Lung microvascular endothelial cell (primary cell): ENCODE measurements around the gene ZNF280C. TPM values are rescaled to one million over a fixed set of nuclear protein-coding genes. Genes with fewer than 3 reads are reported as not detected.
"Not testable (repeated sequence)": the region's sequence is repeated elsewhere in the genome, so short reads cannot be mapped to it uniquely, and the experiment has no call there.

ENCODE experiments used
- DNase-seq, 2 donors: peaks; one replicate each; pipeline versions ENCODE4 v3.0.0 to v3.0.0-alpha.2; 2010; ENCODE audit warnings: low read depth in 2 of 2
- total RNA-seq: library from RNA; depleted of rRNA; stranded (reverse); fragments of >200 nt; gene quantifications from 2 replicates; pipeline ENCODE4 v1.2.1, GENCODE V29; 2014

Gene ZNF280C, protein sequence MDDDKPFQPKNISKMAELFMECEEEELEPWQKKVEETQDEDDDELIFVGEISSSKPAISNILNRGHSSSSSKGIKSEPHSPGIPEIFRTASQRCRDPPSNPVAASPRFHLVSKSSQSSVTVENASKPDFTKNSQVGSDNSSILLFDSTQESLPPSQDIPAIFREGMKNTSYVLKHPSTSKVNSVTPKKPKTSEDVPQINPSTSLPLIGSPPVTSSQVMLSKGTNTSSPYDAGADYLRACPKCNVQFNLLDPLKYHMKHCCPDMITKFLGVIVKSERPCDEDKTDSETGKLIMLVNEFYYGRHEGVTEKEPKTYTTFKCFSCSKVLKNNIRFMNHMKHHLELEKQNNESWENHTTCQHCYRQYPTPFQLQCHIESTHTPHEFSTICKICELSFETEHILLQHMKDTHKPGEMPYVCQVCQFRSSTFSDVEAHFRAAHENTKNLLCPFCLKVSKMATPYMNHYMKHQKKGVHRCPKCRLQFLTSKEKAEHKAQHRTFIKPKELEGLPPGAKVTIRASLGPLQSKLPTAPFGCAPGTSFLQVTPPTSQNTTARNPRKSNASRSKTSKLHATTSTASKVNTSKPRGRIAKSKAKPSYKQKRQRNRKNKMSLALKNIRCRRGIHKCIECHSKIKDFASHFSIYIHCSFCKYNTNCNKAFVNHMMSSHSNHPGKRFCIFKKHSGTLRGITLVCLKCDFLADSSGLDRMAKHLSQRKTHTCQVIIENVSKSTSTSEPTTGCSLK
- total RNA-seq: 1.5 and 1.6 TPM in 2 replicates

DNA sequence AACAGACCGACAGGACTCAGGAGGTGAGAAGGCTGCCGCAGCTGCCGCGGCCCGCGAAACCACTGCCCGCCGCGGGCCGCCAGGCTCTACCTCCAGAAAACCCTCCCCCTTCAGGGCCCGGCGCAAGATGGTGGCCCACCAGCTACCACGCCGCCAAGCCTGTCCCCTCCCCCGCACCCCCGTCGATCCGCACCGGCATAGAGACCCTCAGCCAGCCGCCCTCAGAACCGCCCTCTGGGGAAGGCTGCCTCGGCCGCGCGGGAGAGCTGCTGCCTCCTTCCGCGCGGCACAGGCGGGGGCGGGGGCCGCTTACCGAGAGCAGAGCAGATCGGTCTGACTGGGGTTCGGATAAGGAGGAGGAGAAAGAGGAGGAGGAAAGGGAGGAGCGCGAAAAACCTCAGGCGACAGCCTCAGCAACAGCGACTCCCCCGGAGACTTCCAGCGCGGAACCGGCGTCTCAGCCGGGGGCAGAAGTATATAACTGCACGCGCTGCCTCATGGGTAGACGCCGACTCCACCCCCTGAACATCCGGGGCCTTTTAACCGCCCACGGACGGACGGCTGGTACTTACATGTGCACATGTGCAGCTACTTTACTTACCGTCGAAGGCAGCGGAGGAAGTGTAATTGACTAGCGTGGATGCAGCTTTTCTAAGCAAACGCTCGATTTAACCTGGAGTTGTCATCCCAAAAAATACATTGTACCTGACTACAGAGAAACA is at the start of gene ZNF280C:
Gene ZNF280C (minus strand): TSS at position 451 of the 722 bp plus-strand sequence. CDS start 8,450 bp downstream, outside the sequence.
- DNase-seq: peak; percentile 78 to 90

DNA sequence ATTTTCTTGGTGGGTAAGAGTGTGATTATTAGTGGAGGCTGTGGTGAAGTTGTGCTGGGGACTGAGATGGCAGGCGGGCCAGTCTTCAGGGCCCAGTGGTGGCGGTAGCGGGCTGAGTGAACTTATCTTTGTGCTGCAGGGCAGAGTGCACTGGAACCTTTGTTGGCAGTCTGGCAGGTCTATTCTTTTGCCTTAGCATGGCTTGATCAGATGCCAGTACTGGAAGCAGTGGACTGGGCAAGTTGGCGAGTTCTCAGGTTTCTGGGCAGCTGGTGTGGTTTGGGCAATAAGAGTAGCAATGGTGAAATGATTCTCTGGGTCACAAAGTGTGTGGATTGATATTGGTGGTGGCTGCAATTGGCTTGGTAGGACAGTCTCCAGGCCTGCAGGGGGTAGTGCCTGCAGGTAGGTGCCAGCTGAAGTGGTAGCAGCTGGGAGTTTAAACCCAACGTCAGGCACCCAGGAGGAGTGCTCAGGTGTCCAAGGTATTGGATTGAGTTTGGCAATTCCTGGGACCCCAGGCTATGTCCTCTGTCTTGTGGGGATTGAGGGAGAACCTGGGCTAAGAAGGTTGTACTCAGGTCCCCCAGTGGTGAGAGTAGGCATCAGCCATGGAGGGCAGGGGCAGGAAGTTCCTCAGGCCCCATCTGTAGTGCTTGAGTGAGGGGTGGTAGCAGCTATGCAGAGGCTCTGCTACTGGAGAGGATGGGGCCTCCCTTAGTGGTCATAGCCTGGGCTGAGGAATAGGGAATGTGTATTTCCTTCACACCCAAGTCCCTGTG is 36.1 kb upstream of the ZNF280C start:
- DNase-seq: no peak

DNA sequence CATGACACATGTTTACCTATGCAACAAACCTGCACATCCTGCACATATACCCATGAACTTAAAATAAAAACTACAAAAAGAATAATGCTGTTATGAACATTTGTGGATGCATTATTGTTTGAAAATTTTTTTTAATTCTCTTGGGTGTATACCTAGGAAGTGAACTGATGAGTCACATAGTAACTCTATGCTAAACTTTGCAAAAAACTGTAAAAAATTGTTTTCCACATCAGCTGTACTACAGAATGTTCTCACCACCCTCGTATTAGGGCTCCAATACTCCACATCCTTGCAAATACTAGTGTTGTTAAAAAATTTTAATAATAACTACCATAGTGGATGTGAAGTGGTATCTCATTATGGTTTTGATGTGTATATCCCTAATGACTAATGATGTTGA is 33.3 kb upstream of the ZNF280C start:
- no peak for DNase-seq

DNA sequence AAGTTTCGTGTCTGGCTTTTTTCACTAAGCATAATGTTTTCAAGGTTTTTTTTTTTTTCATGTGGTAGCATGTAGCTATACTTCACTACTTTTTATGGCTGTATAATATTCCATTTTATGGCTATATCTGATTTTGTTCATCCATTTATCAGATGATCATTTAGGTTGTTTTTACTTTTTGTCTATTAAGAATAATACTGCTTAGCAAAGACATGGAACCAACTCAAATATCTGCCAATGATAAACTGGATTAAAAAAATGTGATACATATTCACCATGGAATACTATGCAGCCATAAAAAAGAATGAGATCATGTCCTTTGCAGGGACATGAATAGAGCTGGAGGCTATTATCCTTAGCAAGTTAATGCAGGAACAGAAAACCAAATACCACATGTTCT is 32.7 kb upstream of the ZNF280C start:
- DNase-seq: no peak

DNA sequence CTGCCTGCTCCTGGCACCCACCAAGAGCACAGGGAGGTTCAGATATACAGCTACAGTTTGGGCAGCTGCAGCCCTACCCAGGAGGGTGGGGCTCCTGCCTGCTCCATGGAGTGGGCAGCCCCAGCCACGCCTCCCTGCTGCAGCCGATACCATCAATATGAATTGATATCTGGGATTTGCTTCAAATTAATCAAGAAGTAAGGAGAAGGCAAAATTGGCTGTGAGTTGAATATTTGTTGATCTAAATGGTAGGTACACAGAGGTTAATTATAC is 31.2 kb upstream of the ZNF280C start:
- no peak for DNase-seq

DNA sequence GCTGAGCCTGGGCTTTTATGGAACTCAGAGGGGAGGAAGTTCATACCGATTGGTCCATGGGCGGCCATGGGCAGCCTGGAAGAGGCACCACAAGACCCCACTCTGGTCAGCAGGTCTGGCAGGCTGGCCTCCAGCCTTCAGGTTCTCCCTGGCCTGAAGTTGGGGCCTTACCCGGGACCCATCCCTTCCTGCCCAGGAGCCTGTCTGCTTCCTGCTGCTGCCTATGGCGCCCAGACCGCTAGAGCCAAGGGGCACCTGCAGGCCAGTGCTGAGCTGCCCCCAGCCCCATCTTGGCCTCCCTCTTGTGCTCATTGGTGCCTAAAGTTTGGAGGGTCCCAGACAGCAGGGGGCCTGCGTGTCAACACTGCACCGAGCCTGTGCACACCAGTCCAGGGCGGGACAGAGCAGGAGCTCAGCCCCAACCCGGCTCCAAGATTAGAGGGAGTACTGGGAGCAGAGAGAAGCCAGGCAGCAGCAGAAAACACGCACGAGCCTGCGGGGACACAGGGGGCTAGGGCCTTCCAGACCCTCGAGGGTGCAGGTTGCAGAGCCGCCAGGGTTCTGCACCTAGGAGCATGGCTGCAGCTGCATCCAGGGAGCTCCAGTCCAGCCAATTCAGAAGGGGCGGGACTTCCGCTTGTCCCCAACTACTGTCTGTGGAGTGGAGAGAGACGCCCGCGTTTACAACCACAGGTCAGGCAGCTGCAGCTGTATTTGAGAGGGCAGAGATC is 30.7 kb upstream of the ZNF280C start:
- DNase-seq: no peak

DNA sequence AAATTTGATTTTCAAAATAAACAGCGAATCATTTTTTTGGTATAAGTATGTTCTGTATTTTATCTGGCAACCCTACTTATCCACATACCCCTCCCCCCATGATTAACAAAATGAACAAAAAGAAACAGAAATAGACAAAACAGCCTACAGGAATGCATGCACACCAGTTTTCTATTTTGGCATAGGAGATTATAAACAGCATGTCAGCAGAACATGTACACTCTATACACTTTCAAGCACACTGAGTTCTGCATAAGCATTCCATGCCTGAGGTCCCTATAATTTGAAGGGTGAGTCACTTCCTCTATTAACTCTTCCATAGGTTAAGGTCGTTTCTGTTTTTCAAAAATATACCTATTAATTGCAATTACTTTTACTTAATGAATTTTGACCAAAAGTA is 28.0 kb upstream of the ZNF280C start:
- DNase-seq: no peak

DNA sequence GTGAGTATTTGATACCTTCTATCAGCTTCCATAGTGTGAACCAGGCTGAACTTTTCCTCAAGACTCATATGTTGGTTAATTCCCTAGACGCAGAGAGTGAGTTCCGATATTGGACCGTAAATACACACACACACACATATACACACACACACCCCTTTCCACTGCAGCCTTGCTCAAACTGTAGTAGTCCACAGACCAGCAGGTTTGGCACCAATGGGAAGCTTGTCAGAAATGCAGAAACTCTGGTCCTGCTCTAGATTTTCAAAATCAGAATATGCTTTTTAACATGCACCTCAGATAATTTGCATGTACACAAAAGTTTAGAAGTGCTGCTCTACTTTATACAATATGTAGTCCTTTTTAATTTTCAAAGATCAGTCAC is 27.6 kb upstream of the ZNF280C start:
- no peak for DNase-seq

DNA sequence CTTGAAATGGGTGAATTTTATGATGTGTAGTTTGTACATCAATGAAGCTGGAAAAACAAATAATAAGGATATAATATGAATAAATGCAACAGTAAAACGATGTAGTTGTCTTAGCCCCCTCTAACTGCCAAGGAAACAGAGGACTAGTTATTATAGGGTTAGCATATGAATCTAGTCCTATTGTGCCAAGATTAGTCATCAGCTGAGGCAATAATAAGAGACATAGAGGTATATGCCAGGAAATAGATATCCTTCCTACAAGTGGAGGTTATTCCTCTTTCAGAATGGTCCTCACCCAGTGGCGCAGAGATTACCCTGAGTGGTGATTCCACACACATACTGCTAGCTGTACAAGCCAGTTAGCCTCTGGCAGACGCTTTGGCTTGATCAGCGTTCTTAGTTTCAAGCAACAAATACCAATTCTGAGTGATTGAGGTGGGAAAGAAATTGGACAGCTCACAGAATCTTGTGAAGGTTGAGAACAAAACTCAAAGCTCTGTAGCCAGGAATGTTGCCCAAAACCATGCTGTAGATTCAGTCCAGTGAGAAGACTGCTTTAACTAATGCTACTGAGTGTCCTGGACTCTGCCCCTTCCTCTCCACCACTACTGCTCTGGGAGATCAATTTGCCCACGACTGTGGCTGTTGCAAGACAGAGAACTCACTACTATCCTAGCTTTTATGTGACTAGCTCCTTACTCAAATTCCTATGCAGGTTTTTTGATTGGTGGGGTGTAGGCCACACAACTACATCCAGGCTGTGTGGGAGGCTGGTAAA is 27.0 kb upstream of the ZNF280C start:
- no peak for DNase-seq

DNA sequence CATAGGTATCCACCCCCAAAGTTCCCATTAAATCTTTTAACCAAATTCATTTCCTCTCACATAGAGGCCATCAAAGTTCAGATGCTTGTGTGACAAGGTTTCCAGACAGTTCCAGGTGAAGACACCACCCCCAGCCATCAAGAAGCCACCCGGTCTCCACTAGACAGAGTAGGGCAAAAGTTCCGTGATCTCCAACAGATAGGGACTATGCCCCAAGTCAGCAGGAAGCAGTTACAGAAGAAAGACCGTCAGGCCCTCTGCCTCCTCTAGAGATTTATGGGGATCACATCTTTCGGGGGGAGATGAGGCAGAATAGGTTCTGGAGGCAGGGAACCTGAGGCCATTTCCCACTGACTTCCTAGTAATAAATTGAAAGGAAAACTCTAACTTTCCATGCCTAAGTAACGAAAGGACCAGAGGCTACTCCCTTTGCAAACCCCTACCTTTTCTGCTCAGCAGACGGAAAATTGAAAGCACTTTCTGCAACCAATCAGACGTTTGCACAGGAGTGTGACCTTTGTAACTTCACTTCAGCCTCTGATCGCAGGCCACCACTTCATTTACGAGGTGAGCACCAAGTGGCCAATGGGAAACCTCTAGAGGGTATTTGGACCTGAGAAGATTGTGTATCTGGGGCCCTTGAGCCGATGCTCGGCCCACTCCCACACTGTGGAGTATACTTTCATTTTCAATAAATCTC is 18.5 kb upstream of the ZNF280C start:
- DNase-seq: no peak

DNA sequence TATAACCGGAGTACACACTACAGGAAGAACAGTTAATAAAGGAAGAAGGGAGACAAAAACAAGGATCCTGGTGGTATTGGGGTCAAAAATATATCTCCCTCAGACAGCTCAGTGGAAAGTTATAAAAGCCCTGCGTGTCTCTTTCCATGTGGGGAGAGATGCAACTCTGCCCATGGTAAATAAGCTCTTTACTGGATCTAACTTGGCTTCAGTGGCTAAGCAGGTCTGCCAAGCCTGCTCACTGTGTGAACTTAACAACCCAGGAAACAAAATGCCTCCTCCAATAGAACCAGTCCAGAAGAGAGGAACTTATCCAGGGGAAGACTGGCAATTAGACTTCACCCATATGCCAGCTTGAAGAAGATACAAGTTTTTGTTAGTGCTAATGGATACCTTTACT is 17.0 kb upstream of the ZNF280C start:
- no peak for DNase-seq

DNA sequence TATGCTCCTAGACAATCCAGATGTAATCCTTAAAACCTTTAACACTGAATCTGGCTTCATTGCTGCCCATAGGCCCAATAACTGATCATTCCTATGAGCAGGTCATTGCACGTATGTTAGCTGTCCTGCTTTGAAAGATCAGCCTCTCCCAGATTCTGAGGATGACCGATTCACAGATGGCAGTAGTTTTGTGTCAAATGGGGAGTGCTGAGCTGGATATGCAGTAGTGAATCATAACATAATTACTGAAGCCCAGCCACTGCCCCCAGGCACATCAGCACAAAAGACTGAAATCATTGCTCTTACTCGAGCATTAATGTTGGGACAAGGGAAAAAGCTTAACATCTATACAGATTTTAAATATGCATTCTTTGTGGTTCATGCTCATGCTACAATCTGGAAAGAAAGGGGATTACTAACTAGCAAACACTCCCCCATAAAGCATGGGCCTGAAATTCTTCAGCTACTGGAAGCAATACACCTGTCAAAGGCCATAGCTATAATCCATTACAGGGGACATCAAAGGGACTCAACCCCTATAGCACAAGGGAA is 16.4 kb upstream of the ZNF280C start:
- no peak for DNase-seq

DNA sequence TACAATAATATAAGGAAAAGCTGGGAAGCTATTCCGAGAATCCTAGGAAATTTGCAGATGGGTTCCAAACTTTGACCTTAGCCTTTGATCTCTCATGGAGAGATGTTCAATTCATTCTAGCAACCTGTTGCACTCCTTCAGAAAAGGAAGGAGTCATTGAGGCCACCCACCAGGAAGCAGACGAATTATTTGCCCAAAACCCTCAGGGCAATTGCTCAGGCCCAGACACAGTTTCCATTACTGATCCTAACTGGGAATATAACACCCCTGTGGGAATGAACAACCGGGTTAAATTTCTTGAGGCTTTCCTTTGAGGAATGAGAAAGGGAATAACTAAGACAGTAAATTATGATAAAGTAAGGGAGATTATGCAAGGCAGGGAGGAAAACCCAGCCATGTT is 13.5 kb upstream of the ZNF280C start:
- no peak for DNase-seq

DNA sequence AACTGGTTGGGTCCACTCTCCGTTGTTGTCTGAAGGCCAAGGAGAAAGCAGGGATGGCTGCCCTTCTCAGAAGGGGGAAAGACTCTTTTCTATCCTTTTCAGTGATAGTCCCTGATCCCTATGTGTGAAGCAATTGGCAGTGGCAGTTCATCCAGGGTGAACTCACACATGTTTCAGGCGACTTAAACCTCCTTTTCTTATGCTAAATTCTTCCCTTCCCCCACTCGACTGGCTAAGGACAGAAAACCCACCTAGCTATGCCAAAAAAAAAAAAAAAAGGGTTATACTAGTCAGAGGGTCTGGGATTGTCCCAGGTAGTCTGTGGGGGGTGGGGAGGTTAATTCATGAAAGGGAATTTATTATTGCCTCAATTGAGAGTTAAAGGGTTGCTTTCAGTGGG is 12.2 kb upstream of the ZNF280C start:
- no peak for DNase-seq

DNA sequence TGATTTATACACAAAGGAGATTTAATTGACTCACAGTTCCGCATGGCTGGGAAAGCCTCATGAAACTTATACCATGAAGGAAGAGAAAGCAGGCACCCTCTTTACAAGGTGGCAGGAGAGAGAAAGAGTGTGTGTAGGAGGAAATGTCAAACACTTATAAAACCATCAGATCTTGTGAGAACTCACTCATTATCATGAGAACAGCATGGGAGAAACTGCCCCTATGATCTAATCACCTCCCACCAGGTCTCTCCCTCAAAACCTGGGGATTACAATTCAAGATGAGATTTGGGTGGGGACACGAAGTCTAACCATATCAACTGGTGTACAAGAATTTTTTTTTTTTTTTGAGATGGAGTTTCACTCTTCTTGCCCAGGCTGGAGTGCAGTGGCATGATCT is 3.6 kb upstream of the ZNF280C start:
- DNase-seq: not testable (repeated sequence)

DNA sequence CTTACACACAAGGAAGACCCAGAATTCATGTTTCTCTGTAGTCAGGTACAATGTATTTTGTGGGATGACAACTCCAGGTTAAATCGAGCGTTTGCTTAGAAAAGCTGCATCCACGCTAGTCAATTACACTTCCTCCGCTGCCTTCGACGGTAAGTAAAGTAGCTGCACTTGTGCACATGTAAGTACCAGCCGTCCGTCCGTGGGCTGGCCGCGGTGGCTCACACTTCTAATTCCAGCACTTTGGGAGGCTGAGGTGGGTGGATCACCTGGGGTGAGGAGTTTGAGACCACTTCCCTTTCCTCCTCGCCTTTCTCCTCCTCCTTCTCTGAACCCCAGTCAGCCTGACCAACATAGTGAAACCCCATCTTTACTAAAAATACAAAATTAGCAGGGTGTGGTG is 692 bp upstream of the ZNF280C start:
- not testable (repeated sequence) for DNase-seq

DNA sequence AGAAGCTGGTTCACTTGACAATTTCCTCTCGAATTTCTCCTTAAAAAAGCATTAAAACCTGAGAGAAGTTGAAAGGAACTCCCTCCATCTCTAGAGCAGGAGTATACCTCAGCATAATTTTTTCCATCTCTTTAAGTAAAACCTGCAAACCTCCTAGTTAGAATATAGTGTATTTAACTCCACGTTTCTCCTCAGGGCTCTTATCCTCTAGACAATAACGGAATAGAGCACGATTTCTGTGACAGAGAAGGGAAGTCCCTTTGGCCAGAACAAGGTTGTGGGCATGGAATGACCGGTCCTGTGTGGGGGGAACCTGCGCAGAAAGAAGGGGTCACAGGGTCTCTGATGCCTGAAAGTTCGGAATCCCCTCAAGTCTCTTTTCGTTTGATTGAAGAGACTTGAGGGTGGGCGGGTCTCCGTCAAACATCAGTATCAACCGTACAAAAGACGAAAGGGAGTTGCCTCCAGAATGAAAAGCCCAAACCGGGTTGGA is 697 bp downstream of the ZNF280C start:
- peak in 1 of 2 donors; percentile 5 for DNase-seq

DNA sequence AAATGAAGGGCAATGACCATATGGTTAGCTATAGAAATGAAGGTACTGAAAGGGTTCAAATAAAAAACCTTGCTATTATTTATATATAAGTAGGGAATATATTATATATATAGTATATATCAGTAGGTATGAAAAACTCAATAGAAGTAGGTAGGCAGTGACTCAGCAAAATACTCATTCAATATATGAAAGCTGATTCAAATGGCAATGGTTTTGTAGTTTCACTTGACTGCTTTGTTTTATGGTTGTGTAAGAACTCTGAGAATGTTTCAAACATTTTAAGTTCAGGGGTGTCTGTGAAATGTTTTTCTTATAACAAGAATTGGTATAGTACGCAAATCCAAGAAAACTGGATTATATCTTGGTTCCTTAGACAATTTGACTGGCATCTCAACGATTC is 4.1 kb downstream of the ZNF280C start:
- no peak for DNase-seq

DNA sequence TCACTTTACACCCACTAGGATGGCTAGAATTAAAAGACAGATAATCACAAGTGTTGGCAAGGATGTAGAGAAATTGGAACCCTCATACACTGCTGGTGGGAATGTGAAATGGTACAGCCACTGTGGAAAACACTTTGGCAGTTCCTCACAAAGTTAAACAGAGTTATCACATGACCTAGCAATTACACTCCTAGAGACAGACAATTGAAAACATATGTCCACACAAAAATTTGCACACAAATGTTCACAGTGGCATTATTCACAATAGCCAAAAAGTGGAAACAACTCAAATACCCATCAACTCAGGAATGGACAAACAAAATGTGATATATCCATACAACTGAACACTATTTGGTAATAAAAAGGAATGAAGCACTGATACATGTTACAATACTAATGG is 5.7 kb downstream of the ZNF280C start:
- DNase-seq: no peak
